Stimulated activated CD4-positive, alpha-beta T cell treated with anti-CD3 and anti-CD28 coated beads, TNF-alpha, amount 100 ng/mL, for 1 hour (primary cell): ENCODE measurements around the gene DNAJC12.
"Not testable (repeated sequence)": the region's sequence is repeated elsewhere in the genome, so short reads cannot be mapped to it uniquely, and the experiment has no call there.

ENCODE experiments used
- DNase-seq, 3 donors: peaks; one replicate each; pipeline ENCODE4 v3.0.0-alpha.2; 2020; ENCODE audit warnings: low read depth in 3 of 3, low spot score in 1 of 3

The DNAJC12 gene

DNA sequence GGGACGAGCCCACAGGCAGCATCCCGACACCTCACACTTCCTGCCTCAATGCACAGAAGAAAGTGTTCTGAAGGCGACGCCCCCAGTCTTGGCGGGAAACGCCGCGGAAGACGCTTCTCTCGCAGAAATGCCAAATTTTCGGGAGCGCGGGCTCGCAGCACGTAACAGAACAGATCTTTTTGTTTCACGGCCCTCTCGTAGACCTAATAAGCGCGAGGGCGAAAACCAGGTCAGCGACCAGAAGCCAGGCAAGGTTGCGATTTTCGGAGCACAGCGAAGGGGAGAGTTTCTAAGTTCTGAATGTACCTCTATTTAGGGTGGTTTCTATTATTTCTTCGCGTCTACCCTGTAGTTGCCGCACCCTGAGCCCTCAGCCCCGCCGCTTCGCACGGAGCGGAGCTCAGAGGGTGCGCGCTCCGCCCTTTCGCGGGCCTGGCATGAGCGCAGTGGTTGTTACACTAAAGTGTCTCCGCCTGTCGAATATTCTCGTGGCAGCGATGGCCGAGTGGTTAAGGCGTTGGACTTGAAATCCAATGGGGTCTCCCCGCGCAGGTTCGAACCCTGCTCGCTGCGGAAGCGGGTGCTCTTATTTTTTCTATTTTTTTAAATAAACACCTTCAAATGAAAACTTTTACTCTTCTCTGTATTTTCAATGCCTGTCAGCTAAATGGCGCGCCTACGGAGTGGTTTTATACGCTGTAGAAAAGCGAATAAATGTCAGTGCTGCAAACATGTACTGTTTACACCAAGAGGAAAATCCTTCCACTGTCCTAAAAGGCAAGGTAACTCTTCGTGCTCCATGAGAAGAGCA is 73.8 kb downstream of the DNAJC12 start:
- peak; percentile 90 to 99 (median 98) for DNase-seq

DNA sequence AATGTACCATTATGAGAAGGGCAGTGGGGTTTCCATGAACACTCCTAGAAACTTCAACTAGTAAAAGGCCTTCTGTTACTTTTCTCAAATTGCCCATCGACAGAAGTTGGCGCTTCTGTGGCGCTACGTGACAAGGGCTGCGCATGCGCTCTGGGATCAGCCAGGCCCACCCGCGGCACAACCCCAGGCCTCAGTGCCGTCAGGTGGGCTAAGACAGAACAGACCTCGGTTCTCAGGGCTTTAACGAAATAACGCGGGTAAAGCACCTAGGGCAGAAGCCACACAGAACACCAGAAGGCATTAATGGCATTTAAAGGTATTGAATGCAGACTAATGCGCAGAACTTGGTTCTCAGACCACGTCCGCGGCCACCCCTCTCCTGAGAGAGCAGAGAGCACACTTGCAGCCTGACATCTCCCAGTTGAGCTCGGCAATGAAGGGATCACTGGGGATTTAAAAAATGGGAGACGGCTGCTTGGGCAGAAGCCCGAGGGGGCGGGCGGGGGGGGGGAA is 74.4 kb downstream of the DNAJC12 start:
- peak; percentile 58 to 64 (median 62) for DNase-seq

DNA sequence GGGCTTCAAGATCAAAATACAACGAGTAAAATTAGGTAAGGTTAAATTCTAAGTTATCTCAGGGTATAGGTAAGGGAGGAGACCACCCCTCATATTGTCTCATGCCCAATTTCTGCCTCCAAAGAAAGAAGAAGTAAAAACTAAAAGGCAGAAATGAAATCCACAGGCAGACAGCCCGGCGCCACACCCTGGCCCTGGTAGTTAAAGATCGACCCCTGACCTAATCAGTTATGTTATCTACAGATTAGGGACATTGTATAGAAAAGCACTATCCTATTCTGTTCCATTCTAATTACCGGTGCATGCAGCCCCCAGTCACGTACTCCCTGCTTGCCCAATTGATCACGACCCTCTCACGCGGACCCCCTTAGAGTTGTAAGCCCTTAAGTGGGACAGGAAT is 75.4 kb downstream of the DNAJC12 start:
- not testable (repeated sequence) for DNase-seq

DNA sequence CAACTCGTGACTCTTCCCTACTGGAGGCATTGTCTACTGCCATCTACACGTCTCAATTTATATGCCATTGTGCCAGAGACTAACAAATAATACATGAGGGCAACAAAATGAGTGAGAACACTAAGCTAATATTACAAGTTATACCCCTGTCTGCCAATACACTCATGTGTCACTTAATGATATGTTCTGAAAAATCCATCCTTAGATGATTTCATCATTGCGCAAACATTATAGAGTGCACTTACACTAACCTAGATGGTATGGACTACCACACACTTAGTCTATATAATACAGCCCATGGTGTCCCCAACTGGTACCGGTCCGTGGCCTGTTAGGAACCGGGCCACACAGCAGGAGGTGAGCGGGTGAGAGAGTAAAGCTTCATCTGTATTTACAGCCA is 77.7 kb downstream of the DNAJC12 start:
- DNase-seq = no peak
